AG09309 (cell line): ENCODE data around the gene LARP1B.

Experiments used
- DNase-seq: peaks from one replicate; pipeline ENCODE4 v3.0.0-alpha.2; 2010; ENCODE audit warnings: low read depth
- H3K4me3 ChIP-seq: 2 replicates; pipeline ENCODE4 v1.5.1; 2011; ENCODE audit warnings: mild to moderate bottlenecking, low read depth, low read length, moderate library complexity; ENCODE audit not compliant: control insufficient read depth
- CTCF ChIP-seq: IDR thresholded peaks from 2 replicates; pipeline ENCODE4 v1.5.1; 2011; ENCODE audit warnings: mild to moderate bottlenecking, low read depth, low read length, inconsistent platforms; ENCODE audit not compliant: insufficient read depth, control insufficient read depth; ENCODE audit errors: missing control alignments

The LARP1B gene

GRCh38 chr4:128162434-128162833, 101.3 kb downstream of the LARP1B start:
- DNase-seq, result no peak
- no peak for TF ChIP-seq CTCF
- H3K4me3 ChIP-seq, result no peak overlapping the region

GRCh38 chr4:128163177-128164117, 102.3 kb downstream of the LARP1B start:
- H3K4me3 ChIP-seq, result no peak overlapping the region
- TF ChIP-seq CTCF, result no peak
- peak; percentile 20 for DNase-seq

- DNase-seq, result no peak
- no peak for TF ChIP-seq CTCF
- H3K4me3 ChIP-seq, result no peak overlapping the region
Measured at GRCh38 chr4:128166982-128167381, 105.9 kb downstream of the LARP1B start.

- H3K4me3 ChIP-seq, result no peak overlapping the region
- DNase-seq, result no peak
- no peak for TF ChIP-seq CTCF
Measured at GRCh38 chr4:128168701-128169100, 107.6 kb downstream of the LARP1B start.

- DNase-seq, result no peak
- no peak overlapping the region for H3K4me3 ChIP-seq
- TF ChIP-seq CTCF, result no peak
Measured at GRCh38 chr4:128169245-128169644, 108.1 kb downstream of the LARP1B start.

GRCh38 chr4:128176643-128177042, 115.5 kb downstream of the LARP1B start:
- TF ChIP-seq CTCF, result no peak
- no peak for DNase-seq
- no peak overlapping the region for H3K4me3 ChIP-seq
